ENCODE data around the gene CNTN3.

DNA sequence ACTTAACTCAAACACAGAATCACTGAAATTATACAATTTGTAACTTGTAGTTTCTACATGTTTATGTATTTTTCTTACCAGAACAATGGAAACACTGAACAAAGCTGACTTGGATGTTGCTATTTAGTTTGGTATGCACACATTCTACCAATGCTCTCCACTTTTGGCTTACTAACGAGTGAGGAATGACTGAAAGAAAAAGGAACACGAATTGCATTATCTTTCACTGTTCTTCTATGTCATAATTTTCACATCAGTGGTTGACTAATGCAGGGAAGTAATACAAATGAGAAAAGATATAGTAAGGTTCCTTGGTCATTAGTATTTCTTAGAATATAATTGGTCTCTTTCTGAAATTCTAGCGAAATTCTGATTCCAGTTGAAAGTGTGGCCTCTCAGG is 9.8 kb upstream of the CNTN3 start:
- TF ChIP-seq, protein P1, sequence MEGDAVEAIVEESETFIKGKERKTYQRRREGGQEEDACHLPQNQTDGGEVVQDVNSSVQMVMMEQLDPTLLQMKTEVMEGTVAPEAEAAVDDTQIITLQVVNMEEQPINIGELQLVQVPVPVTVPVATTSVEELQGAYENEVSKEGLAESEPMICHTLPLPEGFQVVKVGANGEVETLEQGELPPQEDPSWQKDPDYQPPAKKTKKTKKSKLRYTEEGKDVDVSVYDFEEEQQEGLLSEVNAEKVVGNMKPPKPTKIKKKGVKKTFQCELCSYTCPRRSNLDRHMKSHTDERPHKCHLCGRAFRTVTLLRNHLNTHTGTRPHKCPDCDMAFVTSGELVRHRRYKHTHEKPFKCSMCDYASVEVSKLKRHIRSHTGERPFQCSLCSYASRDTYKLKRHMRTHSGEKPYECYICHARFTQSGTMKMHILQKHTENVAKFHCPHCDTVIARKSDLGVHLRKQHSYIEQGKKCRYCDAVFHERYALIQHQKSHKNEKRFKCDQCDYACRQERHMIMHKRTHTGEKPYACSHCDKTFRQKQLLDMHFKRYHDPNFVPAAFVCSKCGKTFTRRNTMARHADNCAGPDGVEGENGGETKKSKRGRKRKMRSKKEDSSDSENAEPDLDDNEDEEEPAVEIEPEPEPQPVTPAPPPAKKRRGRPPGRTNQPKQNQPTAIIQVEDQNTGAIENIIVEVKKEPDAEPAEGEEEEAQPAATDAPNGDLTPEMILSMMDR (IDR thresholded peaks at IDR 0.05), result no peak
- no peak for TF ChIP-seq POLR2AphosphoS5 (IDR thresholded peaks at IDR 0.05)
